CD4-positive, alpha-beta T cell treated with Interleukin-15 for 1 hour (primary cell): Measurements from ENCODE around the gene MEDAG.

Experiments
- DNase-seq: peaks from one replicate; pipeline ENCODE4 v3.0.0-alpha.2; 2020

MEDAG gene

DNA sequence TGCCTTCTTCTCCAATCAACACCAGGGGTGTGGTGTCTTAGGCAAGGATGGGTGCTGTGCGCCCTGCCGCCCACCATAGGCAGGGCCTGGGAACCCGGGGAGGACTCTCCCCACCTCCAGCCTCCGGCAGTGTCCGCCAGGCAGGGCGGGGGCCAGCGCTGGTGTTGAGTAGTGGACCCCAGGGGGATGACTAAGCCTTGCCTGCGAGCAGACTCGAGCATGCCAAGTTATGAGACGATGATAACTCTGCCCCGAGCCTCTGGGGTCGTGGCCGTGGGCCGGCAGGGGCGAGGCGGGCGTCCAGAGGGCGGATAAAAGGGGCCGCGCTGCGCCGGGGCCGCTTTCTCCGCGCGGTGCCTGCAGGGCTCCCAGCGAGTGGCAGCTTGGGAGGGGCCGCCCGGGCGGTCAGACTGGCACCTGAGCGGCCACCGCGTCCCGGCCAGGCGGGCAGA lies at the start of gene MEDAG:
TSS of gene MEDAG (plus strand) at position 340 of the 452 bp plus-strand sequence. CDS start 245 bp downstream, outside the sequence.
- no peak for DNase-seq

DNA sequence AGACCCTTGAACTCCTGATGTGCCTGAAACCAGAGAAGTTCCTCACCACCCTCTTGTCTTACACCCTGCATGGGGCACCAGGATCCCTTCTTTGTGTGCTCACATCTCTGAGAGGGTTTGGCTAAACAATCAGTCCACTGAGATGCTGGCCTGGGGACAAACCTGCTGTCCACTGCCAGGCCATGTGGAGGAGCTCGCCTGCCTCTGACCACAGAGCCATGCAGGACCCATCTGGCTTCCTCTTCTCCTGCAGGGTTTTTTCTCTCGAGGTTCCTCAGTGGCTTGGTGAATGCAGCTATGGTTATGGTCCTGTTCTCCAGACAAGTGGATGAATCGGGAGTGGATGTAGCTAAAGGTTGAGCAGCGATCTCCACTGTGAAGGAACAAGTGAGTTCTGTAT lies 49.1 kb upstream of the MEDAG start:
- no peak for DNase-seq

DNA sequence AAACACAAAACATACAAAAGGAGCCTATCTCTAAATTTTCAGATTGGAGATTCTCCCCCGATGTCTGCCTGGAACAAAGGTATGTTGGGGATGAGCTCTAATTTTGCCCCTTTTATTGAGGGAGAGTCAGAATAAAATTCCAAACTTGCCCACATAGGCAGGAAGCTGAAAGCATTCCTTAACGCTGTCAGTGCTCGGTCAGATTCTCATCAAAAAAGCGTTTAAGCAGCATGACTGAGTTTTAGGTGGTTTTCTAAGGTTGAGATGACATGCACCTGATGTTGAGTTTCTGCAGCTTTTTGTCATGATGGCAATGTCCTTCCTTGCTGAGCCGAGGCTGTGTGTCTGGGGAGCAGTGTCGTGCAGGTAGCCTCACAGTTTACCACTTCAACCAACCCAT lies 48.4 kb upstream of the MEDAG start:
- DNase-seq: no peak

DNA sequence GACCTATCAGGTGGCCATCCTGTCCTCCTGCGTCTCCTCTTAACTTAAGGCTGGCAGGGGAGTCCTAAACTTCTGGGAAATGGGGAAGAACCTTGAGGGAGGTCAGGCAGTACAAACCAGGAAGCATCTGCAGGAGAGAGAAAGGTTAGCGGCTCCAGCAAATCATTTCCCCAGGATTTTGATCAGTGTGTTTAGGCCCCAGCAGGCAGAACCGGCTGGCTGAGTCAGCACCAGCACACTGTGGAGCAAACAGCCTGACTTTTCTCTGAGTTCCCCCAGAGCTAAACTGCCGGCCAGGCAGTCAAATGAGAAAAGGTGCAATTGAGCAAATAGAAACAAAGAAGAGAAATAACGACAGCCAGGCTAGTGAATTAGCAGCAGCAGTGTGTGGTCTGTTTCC lies 46.7 kb upstream of the MEDAG start:
- no peak for DNase-seq

DNA sequence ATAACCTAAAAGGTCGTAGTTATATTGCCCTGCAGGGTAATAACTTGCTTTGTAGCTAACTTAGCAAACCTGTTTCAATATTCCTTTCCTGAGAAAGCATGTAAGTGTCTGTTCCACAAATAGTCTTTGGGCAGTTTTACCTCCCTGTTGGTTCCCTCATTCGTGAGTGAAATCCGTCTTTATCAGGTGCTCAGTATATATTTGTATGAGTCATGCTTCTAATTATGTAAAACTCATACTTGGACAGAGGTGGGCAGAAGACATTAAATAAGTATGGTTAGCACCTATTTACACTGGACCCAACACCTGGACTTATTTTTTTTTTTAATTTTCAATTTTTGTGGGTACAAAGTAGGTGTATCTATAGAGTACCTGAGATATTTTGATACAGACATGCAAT lies 44.9 kb upstream of the MEDAG start:
- DNase-seq: no peak

DNA sequence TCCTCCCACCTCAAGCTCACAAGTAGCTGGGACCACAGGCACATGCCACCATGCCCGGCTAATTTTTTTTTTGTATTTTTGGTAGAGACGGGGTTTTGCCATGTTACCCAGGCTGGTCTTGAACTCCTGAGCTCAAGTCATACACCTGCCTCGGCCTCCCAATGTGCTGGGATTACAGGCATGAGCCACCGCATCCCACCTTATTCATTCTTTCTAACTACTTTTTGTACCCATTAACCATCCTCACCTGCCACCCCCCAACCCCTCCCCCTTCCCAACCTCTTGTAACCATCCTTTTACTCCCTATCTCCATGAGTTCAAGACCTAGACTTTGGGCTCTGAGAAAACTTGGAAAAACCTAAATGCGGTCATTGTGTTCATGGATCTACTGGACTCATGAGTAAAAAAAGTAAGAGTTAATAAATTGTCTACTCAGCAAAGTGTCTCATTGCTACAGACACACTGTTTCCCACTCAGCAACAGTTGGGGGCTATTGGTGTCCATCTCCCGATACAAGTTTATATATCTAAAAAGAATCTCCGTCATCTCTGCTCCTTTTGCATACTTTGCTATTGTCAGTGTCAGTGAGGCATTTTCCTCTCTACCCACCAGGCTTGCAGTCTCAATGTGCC lies 44.1 kb upstream of the MEDAG start:
- DNase-seq: no peak

DNA sequence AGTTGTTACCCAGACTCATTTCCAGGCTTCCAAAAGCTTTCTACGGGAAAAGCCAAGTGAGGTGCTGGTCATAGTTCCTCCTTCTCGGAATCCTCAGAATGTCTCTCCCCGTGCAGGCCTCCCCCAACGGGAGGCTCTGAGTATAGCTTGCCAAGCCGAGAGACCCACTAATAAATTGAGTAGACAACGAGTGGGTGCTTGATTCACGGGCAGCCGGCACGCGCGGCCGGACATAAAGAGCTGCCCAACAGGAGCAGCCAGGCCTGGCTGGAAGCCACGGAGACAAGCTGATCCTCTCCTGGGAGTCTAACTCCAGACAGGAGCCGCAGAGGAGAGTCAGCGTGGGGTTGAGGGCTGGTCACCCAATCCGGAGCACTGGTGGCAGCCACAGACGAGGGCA lies 43.4 kb upstream of the MEDAG start:
- no peak for DNase-seq

DNA sequence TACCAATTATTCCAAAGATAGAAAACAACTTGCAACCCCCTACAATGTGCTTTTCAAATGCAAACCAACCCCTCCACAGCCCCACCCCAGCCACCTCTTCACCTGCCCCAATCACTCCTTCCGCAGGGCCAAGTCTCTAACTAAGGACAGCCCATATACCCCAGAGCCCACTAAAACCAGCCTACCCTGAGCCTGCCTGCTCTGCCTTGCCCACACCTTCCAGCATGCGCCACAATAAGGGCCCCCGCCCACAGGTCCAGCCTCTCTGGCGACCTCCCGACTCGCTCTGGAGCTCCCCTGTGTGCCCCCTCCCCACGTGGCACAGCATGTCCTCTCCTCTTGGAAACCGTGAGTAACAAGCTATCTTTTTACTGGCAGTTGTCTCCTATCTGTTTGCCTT lies 42.8 kb upstream of the MEDAG start:
- no peak for DNase-seq

DNA sequence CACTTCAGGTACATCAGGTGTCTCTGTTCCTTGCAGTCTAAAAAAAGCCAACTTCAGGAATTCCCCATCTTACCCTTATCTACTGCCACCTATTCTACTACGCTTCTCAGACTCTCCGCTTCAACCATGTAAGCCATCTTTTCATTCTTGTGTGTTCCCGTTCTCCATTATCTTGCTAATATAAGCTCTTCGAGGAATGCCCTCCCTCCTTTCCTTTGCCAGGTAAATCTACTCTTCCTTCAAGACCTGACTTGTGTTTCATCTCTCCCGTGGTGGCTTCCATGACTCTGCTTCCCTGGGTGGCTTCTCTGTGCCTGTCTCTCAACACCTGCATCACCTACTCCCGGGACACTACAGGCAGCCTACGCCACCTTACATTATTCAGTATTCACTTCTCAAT lies 42.3 kb upstream of the MEDAG start:
- no peak for DNase-seq

DNA sequence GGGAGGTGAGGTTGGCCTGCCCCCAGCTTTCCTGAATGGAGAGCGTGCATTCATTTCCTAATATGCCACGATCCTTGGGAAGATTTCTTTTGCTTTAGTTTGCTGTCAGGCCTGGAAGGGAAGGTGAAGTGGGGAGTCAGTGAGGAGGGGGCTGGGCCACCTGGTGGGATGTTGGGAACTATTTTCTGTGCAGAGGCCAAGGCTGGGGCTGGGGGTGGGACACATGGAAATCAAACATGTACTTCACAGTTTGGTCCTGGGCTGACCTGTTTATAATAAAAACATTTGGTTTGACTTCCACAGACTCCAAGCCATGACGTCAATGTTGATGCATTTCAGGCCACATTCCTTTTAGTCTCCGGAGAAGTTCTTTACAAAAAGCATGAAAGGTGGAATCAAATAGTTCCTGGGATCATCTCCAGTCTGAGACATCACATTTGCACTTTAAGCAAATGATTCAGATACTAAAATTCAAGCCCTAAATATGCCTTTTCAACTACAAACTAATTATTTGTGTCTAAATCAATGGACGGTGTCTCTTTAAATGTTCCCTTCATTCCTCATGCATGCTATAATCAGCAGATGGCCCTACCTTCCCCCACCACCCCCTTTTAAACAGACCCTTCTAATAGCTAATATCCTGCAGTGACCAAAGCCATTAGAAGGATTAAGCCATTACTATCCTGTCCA lies 41.5 kb upstream of the MEDAG start:
- DNase-seq: no peak

DNA sequence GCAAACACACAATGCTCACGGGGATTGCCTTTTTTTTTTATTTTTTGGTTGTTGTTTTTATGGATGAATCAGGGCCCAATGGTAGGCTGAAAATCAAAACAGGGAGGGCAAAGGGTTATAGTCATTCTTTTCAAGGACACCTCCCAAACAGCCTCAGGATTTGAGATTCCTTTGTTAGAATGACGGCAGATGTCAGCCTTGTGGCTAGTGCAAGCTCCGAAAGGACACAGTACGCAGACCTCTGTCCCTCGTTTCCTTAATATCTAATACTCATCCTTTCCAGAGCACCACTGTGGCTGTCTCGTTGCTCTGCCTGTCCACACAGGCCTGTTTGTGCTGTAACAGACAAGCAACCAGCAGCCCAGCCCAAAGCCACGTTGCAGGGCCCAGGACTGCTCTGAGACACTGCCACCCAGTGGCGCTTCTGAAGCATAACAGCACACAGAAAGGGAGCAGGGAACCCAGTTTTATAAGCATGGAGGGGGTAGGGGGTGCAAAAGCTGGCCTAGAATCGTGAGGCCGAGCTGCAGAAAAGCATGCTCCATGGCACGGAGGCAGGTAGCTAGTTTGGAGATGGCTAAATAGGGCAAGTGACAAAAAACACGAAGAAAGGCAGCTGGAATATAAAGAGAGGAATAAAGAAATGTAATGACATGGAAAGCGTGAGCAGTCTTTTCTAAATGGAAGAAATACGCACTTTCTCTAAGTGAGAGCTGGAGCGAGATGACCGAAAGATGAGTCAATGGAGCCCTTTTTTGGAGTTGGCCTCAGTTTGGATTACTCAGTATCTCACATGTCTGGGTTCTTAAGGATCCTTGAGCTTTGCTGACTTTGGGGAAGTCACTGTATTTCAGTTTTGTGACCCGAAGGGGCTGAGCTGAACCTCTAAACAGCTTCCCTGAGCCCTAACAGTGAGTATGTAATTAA lies 40.7 kb upstream of the MEDAG start:
- peak; percentile 45 for DNase-seq

DNA sequence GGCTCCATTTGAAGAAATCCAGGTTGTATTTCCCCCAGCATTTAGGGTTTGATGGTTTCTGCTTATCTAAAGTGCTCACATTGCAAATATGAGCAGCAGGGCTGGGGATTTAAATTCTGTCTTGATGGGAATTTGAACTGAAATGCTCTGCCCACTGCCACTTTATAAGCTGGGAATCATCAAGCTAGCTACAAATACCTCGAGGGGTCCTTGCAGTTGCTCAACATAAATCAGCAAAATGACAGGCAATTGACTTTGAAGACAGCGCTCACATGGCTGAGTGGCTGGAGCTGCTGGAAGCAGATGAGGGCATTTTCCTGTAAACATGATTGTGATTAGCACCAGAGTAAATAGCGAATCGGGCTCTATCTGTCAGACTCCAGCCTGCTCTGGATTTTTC lies 39.4 kb upstream of the MEDAG start:
- DNase-seq: no peak

DNA sequence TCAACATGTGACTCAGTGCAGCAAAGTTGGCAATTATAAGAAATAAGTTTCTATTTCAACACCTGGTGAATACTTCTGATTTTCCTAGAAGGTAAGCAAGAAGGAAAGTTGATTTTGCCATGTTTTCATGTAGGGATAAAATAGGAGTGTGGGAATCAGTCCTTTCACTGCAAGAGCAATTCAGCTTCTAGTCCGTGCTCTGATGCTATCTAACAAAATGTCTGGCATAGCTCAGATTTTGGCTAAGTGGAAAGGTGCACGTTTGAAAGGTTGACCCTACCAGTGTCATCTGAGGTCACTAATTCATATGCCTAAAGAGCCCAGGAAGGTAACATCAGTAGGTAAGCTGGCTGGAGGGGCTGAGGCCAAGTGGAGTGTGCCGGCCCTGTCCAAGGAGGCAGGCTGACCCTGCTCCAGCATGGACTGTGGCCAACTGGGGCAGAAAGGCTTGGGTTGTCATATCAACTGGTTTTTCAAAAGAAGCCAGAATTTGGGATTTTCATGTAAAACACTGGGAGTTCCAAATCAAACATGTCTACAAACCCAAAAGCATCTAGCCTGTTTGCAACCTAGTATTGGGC lies 38.9 kb upstream of the MEDAG start:
- no peak for DNase-seq

DNA sequence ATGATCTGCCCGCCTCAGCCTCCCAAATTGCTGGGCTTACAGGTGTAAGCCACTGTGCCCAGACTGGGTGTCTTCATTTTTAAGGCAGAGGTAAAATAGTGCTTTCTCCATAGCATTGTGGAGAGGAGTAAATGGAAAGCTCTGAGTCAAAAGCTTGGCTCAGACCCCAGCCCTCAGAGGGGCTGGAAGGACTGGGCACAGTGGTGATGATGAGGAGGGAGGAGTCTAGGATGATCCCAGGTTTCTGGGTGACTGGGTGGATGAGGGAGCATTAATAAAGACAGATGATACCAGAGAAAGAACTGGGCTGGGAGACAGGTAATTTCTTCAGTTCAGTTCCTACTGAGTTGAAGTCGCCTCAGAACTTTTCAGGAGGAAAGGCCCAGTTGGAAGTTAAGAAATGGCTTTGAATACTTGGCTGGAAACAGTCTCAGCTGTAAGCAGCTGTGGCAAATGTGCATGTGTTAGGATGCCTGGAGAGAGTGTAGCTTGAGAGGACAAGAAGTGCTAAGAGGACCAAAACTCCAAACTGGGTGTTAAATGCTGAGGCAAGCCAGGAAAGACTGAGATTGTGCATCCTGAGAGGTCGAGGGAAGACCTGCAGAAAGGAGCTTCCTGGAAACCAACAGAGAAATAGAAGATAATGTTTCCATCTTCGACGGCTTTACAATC lies 37.1 kb upstream of the MEDAG start:
- no peak for DNase-seq

DNA sequence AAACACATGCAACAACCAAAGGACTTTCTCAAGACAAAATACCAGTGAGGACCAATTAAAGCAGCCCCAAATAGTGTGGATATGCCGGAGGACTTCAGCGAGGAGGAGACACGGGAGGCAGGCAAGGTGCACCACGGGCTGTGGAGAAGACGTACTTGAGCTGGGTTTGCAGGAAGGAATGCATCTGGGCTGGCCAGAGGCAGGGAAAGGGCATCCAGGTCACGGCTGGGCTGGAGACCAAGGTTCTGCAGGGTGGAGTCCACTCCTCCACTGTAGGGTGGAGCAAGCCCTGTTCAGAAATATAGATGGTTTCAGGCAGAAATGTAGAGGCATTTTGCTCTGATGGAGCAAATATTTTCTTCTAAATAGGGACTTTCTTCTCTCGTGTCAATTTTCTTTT lies 36.6 kb upstream of the MEDAG start:
- no peak for DNase-seq

DNA sequence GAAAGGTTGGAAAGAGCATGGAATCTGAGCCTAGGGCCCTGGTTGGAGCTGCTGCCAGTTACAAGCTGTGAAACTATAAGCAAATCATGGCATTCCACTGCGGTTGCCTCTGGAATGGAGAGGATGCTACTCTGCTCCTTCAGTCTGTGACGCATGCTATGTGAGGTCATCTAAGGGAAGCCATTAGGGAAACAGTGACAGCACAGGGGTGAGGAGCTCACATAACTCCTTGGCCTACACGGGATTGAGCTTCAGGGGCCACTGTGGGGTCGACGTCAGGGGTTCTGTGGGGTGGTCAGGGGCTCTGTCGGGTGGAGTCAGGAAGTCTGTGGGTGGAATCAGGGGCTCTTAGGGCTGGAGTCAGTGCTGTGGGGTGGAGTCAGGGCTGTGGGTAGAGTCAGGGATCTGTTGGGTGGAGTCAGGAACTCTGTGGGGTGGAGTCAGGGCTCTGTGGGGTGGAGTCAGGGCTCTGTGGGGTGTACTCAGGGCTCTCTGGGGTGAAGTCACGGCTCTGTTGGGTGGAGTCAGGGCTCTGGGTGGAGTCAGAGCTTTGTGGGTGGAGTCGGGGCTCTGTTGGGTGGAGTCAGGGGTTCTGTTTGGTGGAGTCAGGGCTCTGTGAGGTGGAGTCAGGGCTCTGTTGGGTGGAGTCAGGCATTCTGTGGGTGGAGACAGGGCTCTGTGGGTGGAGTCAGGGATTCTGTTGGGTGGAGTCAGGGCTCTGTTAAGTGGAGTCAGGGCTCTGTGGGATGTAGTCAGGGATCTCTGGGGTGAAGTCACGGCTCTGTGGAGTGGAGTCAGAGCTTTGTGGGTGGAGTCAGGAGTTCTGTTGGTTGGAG lies 35.8 kb upstream of the MEDAG start:
- DNase-seq: peak; percentile 43

DNA sequence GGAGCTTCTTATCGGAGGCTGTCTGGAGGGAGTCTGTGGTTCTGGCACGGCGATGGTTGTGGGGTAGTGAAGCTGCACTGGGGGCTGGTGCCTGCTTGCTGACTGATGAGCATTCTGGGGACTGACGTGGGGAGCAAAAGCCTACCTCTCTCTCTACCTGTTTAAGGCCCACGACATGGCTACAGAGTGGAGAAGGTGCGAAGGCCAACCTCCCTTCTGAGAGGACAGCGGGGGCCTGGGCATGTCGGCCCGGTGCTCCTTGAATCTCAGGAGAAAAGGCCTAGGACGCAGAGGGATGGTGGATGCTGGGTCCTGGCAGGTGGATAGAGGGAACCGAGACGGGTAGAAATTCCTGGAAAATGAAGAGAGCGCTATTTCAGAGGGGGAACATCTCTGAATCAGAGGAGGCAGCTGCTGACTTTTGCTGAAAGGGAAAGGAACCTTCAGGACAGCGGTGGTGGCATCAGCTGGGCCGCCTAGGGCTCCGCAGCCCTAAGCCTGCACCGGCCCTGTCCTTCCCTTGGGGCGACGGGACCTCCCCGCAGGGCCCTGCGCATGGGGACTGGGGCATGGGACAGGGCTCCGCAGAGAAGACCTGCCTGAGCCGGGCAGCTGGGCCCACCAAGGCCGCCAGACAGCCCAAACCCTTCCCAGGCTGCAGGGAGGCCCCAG lies 35.0 kb upstream of the MEDAG start:
- DNase-seq: no peak

DNA sequence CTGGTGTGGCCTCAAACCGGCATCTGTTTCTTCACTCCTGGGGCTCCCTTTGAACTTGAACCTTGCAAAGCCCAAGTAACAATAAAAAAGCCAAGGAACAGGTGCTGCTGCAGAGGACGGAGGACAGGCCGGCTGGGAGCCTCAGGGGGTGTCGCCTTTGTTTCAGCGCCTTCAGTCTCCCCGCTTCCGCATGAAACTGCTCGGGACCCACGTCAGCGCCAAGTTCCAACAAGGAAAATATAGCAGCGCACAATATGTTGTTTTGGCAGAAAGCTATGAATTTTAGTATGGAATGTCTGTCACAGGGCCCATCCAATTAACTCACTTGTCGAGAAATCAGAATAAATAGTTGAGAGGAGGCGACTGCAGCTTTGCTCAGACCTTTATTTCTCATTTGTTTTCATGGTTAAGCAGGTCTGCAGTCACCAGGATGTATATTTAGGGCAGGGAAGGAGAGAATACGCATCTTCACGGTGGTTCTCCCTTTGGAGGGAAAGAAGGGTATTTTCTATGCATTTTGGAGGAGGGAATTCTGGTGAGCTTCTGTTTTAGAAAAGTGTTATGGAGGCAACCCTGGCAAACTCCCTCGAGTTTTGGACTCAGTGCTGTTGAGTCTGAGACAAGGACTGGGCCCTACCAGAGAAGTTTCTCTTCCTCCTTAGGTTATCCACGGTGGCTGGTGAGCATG lies 34.3 kb upstream of the MEDAG start:
- DNase-seq: no peak

DNA sequence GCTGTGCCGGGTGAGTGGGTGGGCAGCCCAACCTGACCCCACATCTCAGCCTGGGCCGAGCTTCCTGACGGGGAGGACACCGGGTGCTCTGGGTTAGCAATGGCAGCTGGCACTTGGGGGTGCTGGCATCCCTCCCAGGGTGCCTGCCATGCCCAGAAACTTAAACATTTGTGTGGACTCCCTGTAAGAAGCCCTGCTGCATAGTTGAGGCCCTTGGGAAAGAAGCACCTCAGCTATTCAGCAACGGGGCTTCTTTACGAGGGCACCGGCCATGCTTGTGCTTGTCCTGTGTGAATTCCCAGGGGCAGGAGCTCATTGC lies 33.8 kb upstream of the MEDAG start:
- DNase-seq: no peak

DNA sequence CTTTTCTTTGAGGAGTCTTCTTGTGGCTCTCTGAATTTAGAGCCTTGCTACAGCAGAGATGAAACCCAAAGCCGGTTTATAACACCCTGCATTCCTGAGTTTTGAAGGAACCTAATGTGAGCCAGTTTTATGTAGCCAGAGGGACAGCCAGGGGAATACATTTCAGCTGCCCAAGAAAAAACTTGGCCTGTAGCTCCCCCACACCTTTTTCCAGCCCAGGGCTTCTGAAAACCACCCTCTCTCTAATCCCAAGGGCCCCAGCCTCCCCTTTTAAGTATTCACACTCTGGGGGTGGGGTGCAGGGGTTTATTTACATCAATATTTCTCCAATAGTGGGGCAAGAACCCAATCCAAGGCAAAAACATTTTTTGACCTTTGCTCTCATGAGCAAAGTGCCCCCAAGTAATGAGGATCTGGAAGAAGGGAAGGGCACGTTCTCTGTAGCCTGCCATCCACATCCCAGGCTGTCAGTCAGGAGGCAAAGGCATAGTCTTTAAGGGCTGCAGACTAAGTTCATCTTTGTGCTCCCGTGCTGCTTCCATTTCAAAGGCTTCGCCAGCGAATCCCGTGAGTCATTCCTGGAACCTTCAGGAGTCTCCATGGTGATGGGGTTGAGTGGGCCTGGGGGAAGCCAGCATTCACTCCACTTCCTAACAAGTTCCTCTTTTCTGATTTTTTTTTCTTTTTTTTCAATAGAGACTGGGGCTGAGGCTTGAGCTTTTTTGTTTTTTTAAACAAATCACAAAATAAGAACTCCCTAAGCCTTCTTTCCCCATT lies 33.2 kb upstream of the MEDAG start:
- DNase-seq: no peak
